Measurements from ENCODE around the gene PRLR.
"Not testable (repeated sequence)": the region's sequence is repeated elsewhere in the genome, so short reads cannot be mapped to it uniquely, and the experiment has no call there.

The PRLR gene

DNA sequence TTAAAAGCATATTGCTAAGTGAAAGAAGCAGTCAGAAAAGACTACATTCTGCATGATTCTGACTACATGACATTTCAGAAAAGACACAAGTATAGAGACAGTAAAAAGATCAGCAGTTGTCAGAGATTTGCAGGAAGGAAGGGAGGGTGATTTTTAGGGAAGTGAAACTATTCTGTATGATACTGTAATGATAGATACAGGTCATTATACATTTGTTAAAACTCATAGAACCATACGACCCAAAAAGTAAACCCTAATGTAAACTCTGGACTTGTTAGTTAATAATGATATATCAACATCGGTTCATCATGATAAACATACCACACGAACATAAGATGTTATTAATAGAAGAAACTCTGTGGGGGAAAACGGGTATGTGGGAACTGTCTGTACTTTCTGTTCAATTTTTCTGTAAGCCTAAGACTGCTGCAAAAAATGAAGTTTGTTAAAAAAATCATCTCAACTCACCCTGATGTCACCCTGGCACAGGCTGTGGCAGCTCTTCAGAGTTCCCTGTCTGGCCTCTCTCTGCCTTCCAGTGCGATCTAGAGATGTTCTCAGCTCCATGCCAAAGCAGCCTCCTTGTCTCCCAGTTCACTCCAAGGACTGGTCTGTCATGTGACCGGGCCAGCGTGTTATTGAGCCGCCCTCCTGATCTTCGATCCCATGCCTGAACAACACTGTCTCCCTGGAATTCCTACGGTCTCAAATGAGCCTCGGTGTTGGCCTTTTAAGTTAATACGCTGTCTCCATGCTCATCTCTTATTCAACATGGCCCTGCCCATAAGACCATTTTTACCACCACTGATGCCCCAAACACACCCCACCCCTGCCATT, 35.4 kb downstream of the PRLR start:
- no peak for DNase-seq

DNA sequence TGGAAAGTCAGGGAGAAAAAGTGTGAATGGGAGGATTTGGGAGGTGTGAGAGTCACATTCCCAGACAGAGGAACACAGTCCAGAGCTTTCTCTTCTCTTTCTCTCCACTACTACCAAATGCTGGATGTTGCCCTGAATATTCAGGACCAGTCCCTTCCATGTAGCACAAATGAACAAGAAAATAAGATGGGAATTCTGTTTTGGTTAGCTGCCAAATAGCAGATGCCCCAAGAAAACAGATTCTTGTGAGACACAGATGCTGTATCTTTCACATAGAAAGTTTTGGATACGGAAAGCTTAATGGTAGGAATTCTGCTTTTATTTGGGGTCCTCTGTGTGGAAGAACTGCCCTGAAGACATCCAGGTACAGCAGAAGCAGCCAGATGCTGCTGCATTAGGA, 37.8 kb downstream of the PRLR start:
- DNase-seq = no peak

DNA sequence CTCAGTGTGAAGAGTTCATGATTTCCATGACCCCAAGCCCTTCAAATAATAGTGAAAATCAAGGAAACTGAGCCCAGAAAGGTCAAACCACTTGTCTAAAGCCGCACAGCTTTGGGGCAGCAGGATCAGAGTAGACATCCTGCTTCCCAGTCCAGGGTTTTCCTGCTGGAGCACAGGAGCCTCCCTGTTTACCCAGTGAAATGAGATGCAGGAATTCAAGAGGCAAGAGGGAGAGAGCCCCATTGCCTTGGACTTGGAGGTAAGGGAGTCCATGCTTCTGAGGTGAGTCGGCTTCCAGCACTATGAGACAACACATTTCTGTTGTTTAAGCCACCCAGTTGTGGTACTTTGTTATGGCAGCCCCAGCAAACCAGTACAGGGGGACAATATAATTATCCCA, 40.5 kb downstream of the PRLR start:
- DNase-seq = not testable (repeated sequence)

DNA sequence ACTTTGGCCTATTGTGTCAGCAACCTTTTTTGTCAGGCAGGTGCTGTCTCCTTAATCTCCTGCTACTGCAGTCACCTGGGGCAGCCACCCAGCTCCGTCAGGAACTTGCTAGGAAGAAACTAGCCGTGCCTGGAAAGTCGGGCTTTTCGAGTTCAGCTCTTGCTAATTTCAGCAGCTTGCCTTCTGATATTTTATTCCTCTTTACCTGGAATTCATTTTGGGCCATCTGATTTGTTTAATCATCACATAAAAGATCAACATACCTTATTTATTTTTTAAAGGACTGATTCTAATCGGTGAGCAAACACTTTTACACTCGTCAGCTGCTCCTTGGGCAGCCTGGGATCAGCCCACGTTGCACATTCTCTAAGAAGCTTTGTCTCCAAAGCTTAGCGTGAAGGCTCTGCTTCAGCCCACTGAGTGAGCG, 42.2 kb downstream of the PRLR start:
- no peak for DNase-seq

DNA sequence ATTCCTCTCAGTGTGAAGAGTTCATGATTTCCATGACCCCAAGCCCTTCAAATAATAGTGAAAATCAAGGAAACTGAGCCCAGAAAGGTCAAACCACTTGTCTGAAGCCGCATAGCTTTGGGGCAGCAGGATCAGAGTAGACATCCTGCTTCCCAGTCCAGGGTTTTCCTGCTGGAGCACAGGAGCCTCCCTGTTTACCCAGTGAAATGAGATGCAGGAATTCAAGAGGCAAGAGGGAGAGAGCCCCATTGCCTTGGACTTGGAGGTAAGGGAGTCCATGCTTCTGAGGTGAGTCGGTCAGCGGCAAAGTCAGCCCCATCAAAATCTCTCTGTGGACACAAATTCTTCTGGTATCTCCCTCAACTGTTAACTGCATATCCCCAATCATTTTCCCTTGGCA, 42.7 kb downstream of the PRLR start:
- not testable (repeated sequence) for DNase-seq

DNA sequence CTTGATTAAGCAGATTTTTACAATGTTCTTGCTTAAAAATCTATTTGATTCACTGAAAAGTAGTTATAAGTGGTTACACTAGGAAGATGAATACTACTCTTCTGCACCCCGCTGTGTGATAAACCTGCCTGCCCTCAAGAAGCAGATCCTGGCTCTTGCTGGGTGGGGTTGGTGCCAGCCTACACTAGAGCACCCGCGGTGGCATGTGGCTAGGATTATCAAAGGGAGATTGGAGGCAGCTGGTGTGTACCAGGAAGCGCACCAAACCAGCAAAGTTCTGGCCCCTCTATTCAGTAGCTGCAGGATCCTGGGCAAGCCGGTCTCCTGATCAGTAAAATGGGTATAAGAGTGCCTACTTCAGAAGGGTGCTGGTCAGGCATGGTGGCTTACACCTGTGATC, 43.5 kb downstream of the PRLR start:
- no peak for DNase-seq

DNA sequence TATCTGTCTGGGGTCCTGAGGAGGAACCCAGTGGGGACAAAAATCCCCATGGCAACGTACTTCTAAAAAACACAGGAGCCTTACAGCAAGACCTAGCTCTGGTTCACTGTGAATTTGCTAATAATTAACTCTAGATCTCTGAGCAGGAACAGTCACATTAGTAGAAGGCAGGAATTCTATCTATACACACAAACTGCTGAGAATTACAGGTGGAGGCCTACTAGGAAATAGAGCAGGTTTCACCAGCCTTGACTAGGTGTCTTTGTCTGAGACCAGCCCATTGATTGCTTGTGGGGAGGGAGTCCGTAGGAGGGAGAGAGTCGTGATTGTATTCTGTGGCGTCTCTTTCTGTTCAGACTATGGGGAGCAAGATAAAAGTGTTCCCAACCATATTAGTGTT, 44.8 kb downstream of the PRLR start:
- DNase-seq = no peak

DNA sequence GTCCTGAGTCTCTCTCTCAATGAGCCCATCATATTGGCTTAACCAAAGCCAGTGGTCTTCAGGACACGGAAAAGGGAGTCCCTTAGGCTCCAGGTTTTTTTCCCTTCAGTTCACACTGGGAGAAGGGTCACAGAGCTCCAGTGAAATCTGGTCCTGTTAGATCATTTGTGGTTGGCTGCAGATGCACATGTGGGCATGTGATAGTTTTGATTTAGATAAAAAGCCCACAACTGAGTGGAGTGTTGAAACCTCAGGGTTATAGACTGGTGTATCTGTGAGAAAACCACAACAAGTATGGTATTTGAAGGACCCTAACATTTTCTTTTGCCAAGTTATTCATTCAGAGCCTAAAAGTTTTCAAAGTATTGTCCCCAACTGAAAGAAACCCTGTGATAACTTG, 46.7 kb downstream of the PRLR start:
- DNase-seq = no peak

DNA sequence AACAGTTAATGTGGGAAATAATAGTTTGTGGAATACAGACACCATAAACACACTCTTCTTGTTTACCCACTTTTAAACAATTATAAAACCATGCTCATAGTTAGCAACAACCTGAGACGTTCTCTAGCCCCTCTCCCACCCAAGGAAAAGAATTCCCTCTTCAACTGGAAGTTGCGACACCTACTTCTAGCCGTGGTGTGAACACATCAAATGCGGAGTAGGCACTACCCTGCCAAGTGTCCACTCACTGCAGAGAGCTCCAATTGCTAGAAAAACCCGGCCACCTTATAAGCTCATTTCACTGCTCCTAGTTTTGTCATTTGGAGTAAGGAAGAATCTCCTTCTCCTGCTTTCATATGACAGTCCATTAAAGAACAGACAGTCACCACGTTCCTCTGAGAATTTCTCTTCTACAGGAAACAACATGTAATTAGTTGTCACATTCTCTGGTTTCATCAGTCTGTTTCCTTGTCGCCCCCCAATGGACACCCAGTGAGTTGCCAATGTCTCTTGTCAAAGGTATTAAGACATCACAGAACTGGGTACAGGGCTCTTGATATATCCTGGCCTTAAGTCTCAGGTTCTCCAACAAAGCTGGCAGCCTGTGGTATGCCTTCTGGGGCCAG, 47.3 kb downstream of the PRLR start:
- DNase-seq = peak in 1 of 2 experiments; percentile 37

DNA sequence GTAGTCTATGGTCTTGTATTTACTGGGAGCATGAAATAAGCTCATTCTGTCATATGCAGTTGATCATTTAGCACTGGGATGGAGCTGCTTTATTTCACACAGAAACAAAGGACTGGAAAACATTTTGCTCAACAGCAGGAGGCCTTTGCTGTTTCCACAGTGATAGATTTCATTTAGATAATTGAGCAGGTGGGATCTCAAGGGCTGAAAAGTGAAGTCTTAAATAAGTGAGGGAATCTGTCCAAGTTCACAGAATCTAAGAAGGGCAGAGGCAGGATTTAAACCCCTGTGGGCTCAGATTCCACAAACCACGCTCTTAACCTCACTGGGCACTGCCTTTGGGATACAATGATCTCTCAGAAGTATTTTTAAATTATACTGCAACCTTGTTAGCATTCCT, 47.8 kb downstream of the PRLR start:
- no peak for DNase-seq

DNA sequence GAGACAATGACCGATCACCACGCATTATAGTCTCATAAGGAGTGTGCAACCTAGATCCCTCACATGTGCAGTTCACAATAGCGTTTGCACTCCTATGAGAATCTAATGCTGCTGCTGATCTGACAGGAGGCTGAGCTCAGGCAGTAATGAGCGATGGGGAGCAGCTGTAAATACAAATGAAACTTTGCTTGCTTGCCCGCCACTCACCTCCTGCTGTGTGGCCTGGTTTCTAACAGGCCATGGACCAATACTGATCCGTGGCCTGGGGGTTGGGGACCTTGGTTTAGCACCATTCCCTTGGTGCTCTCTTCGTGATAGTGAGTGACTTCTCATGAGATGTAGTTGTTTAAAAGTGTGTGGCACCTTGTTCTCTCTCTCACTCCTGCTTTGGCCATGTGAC, 50.2 kb downstream of the PRLR start:
- no peak for DNase-seq

DNA sequence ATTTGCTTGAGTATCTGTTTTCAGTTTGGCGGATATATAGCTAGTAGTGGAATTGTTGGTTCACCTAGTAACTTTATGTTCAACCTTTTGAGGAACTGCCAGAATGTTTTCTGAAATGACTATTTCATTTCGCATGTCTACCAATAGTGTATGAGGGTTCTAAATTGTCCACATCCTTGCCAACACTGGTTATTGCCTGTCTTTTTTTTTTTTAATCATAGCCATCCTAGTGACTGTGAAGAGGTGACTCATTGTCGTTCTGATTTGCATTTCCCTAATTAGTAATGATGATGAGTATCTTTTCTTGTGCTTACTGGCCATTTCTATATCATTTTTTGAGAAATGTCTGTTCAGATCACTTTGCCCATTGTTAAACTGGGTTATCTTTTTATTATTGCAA, 52.5 kb downstream of the PRLR start:
- no peak for DNase-seq

DNA sequence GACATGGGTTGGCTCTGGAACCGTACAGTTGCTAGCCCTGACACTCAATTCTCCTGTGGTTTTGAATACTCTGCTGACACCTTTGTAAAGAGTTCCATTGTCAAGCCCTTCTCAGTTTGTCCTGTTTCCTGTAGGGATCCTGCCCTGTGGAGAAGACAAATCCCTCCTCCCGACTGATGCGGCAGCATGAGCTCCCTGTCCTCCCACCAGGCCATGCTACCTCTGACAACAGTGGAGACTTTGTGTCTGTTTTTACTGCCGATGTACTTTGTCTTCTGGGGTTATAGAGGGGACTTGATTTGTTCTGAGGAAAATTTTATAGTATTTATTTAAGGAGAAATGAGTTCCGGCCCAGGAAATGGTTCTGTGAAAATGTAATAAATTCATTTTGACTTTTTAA, 57.8 kb downstream of the PRLR start:
- no peak for DNase-seq

DNA sequence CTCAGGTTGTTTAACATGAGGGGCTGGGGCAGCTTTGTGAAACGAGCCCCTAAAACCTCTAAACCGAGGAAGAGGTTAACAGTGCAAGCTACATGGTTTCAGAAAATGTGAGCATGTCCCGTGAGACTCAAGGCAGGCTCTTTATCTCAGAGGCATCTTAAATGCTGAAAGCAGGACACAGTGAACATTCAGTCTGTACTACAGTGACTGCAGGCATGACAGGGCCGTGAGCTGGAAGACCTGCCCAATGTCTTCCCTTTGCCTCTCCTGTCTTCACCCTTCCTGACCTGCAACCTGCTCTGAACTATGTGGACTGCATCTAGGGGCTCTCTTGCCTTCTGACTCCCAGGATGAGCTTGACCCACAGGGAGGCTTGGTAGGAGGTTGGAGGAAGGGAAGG, 58.3 kb downstream of the PRLR start:
- DNase-seq = no peak

DNA sequence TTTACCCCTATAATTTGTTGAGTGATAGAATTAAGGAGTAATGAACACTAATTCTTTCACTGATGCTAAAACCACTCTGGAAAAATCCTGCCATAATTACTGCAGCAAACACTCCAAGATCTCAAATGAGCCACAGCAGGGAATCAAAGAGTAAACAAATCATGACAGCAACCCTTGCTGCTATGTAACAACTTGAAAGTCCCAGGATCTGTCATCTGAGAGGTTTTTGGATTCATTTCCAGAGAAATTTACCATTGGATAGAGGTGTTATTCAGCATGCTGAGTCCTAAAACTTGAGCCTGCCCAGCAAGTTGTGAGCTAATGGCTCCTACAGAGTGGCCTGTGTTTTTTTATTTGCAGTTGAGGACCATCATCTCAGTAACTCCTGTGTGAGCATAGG, 59.2 kb downstream of the PRLR start:
- no peak for DNase-seq

DNA sequence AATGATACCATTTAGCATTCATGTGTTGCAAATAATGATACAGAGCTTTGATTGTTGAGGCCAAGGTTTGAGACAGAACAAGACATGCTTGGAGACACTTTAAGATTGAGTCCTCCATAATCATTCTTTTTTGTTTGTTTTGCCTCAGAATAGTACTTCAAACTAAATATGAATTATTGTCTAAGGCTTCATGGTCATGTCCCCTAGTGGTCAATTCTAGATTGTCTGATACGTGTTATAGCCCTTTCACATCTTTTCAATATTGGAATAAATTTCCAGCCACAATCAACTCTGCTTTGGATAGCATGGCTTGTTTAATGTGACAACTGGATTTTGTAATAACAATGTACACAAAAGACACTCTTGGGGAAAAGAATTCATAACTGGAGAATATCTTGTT, 64.2 kb downstream of the PRLR start:
- DNase-seq = no peak

DNA sequence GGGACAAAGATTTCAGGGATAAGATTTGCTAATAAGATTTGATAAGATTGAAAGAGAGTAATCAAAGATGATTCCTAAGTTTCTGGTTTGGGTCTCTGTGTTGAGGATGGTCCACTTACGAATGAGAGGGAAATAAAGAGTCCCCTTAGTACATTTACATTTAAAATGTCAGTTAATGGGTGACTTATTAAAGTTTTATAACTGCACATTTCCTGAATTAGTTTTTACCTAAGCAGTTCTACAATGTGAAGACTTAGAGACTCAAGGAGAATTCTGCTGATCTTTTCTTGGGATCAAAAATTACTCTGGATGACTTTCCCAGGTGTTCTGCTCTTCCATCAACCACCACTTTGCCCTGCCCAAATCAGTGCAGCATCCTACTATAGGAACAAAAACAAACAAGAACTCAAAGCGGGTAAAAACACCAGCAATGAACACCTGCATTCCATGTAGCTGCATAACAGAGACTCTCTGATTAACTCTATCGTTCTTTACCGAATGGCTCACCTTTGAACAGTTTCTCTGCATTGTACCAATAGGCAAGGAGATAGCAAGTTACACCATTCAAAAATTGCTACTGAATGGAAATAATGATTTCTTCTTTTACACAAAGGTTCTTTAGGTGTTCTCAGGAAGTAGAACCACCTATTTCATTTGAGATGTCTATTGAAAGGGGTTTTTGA, 65.3 kb downstream of the PRLR start:
- DNase-seq = no peak

DNA sequence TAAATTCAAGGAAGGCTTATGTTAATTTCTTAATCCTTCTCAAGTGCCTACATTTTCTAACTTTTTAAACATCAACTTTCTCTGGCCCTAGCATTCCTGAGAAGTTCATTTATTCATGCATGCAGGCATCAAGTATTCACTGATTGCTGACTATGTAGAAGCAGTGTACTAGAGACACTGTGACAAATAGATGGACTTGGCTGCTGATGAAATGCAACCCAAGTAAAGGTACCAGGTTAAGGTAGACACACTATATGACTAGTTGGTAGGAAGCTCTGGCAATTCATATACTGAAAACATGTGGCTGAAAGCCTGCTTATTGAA, 66.6 kb downstream of the PRLR start:
- no peak for DNase-seq

DNA sequence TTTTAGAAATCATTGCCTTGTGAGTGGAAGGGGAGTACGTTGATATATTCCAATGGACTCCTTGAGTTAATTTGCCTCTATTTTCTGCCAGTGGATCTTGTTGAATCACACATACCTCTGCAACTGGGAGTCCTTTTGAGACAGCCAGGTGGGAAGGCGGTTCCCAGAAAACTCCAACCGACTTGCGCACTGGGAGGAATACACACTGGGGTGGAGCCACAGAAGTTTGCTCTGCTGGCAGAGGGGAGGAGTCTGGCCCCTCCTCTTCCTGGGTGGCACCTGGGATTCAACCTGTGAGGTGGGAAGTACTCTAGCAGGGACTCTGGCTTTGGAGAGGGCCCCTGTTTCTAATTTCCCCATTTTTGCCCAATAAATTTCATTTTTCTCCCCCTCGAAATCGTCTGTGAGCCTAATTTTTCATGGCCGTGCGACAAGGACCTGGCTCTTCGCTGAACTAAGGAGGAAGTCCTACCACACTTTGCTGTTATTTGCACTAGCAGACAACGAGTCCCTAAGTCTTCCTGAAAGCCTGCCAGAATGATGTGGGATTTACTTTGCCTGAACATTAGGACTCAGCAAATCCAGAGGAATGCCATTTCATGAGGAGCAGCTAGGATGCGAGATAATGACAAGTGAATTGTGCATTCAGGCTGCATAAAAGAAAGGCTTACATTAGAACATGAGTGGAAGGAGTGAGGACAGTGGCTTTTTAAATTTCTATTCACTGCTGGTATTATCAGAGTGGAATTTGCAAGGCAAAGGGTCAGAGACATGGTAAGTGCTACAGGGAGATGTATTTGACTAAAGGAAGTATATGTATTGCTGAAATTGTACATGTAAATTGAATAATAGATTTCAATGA, 67.2 kb downstream of the PRLR start:
- DNase-seq = no peak

DNA sequence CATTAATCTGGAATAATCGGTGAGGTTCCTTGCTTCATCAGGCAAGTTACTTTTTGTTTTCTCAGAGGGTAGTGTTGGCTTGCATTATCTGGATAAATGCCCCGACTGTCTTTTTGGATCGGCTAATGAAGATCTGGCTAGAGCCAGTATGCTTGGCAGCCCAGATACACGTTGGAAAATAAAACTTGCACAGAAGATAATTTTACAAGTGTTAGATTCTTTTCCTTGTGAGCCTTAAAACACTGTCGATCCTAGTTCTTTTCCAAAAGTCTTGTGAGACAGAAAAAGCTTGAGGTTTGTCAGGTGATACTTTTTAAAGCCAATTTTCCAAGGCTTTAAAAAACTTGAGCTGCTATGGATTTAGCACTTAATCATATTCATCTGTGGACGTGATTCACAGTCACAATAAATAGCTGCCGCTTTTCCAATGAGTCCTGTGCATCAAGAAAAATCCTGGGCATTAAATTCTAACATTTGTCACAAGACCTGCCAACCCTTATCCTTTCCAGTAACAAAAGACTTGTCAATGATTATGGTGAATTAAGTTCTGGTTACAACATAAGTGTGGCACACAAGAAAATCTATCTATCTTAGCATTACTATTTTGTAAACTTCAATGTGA, 68.5 kb downstream of the PRLR start:
- DNase-seq = no peak

DNA sequence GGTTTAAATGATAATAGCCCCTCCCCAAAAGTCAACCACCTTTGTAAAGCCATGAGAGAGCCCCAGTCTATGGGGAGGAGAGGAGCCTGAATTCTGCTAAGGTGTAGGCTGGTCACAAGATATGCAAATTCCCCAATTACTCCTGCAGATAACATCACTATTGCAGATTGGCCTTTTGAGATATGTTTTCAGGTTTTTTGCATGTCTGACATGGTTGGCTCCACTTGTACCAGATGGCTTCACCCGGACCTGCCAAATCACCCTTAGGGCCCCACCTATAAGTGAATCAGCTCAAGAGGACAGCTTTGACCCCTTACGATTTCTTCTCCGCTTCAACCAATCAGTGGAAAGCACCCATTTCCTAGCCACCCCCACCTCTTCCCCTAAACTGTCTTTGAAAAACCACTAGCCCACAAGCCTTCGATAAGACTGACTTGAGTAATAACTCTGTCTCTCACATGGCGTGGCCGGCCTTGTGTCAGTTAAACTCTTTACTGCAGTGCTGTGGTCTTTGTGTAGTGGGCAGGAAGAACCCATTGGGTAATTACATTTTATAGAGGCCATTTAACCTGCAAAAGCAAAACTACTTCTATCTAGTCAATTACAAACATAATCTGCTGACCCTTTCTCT, 69.7 kb downstream of the PRLR start:
- DNase-seq = no peak

DNA sequence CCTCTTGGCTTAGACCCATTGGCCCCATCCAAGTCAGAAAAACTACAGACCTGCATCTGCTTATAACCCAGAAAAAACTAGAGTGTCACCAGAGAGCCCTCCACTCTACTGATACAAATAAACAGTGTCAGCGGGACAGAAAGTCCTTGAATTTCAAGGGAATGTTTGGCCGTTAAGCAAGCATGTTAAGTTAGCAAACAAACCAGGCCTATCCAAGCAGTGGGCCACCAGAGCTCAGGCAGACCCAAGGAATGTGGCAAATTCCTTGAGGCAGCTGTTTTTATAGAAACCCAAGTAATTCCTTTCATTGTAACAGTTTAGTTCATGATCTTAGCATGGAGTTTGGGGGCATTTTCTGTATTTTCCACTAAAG, 70.9 kb downstream of the PRLR start:
- no peak for DNase-seq

Measured in SHP77 (cell line).